Kidney (tissue), 14 donors: ENCODE results near the gene PTX3. TPM values are rescaled to one million over a fixed set of nuclear protein-coding genes. Genes with fewer than 3 reads are reported as not detected.

Experiments used
- DNase-seq, 5 donors: peaks; one replicate each; pipeline ENCODE4 v3.0.0-alpha.2; 2013 to 2020
- FAIRE-seq: peaks from 2 replicates; lab custom pipeline; 2012; peaks lifted over from hg19 to GRCh38; lab: Jason Lieb, UNC
- H3K27ac ChIP-seq, 2 donors: one replicate each; pipeline ENCODE4 v1.7.0; 2013; ENCODE audit warnings: low read depth in 2 of 2, low read length in 2 of 2, inconsistent platforms in 1 of 2
- H3K27me3 ChIP-seq: one replicate; pipeline ENCODE4 v1.7.1; 2013; ENCODE audit warnings: low read length, inconsistent platforms; ENCODE audit not compliant: control insufficient read depth, insufficient read depth
- H3K36me3 ChIP-seq, 3 donors: one replicate each; pipeline versions ENCODE4 v1.7.0 to v1.7.1; 2013; ENCODE audit warnings: low read length in 3 of 3, control low read depth in 1 of 3, inconsistent platforms in 1 of 3; ENCODE audit not compliant: insufficient read depth in 3 of 3, control insufficient read depth in 2 of 3
- H3K4me1 ChIP-seq, 3 donors: one replicate each; pipeline versions ENCODE4 v1.7.0 to v1.7.1; 2013; ENCODE audit warnings: low read length in 3 of 3, inconsistent platforms in 1 of 3, low read depth in 1 of 3; ENCODE audit not compliant: control insufficient read depth in 2 of 3, insufficient read depth in 2 of 3
- H3K4me3 ChIP-seq, 3 donors: one replicate each; pipeline versions ENCODE4 v1.7.0 to v1.8.1; 2013; ENCODE audit warnings: low read length in 3 of 3, control low read depth in 1 of 3, inconsistent platforms in 1 of 3
- H3K9ac ChIP-seq, 3 donors: one replicate each; pipeline versions ENCODE4 v1.7.0 to v1.7.1; 2013; ENCODE audit warnings: low read length in 3 of 3, control low read depth in 1 of 3, inconsistent platforms in 1 of 3
- H3K9me3 ChIP-seq, 3 donors: one replicate each; pipeline versions ENCODE4 v1.7.0 to v1.7.1; 2013; ENCODE audit warnings: low read length in 3 of 3, control low read depth in 1 of 3, inconsistent platforms in 1 of 3; ENCODE audit not compliant: control insufficient read depth in 2 of 3, insufficient read depth in 1 of 3
- CTCF ChIP-seq: IDR thresholded peaks from 3 replicates; pipeline ENCODE4 v1.5.1; 2012; ENCODE audit warnings: mild to moderate bottlenecking, moderate library complexity, borderline replicate concordance; ENCODE audit not compliant: insufficient read depth; ENCODE audit errors: extremely low read depth
- intact Hi-C: fragments of 100-400 bp; cut with DNase I; formaldehyde crosslinking; loops from one replicate; pipeline ENCODE4 v1.11.1; 2022
- polyA plus RNA-seq: library from polyadenylated mRNA; stranded (reverse); fragments of 350-450 nt; fragmentation: Illumina TruSeq; extraction: RNeasy Lipid Tissue Mini Kit (QIAGEN cat#74804); gene quantifications from one replicate; pipeline ENCODE4 v1.2.3, GENCODE V29; 2014; ENCODE audit warnings: low read depth, low replicate concordance; ENCODE audit not compliant: insufficient read depth
- total RNA-seq: library from RNA; stranded (reverse); fragmentation: NEBNext Ultra II Directional; extraction: Animal tissue kit (Norgen Biotek cat#: 25700); gene quantifications from one replicate; pipeline ENCODE4 v1.2.1, GENCODE V29; 2021
- donor health status: control.
- donor health status: control.
- donor health status: control.
- donor health status: control.
- donor health status: control.
- donor health status: DM: yes; HTN: yes; CAD: no.
- donor health status: Normal renal cell carcinoma (clear cell type).

PTX3 gene
- total and polyA plus RNA-seq, 2 donors from 2014 or later = 0.45 to 2.7 TPM

DNA sequence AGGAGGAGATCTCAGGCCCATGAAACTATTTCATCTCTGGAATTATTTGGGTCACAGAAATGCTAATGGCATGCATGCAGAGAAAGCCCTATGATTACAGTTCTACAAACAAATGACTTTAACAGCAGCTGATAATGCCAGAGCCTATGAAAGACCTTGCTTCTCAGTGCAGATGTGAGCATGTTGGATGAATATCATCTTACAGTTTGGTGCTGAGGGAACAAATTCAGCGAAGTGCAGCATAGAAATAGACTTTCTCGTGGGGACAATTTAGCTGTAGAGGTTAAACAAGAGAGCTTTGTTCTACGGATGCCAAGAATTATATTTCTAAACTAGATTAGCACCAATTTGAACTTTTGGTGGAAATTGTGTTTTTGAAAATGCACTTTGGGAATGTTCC, 27.7 kb downstream of the PTX3 start:
- H3K4me1 ChIP-seq = peaks cover 0 to 2% (median 0%) of the 10 kb centered on the region in 3 donors
- FAIRE-seq = no peak
- H3K27me3 ChIP-seq = no peaks in the 10 kb centered on the region
- TF ChIP-seq CTCF = no peak
- no peaks in the 10 kb centered on the region for H3K9me3 ChIP-seq
- H3K4me3 ChIP-seq = no peak overlapping the region
- intact Hi-C loops = no loop called here
- H3K9ac ChIP-seq = no peak overlapping the region
- no peak overlapping the region for H3K27ac ChIP-seq
- peak in 1 of 5 donors; percentile 7 for DNase-seq
- no peaks in the 10 kb centered on the region for H3K36me3 ChIP-seq

DNA sequence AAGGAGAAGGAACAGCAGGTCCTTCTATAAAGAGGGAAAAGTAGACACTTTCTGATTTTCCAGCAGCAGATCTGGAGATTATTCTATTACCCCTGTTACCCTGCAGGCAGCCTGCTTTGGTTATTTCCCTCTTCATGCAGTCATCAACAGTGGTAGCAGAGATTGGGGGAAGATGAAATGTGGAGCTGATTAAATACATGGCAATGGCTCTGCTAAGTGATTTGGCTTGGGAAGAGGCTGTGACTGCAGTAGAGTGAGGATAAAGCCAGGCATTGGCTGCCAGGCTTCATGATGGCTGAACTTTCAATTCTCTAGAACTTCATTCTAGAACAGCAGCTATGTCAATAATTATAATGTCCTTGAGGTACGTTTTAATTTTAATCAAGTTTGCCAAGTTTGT, 29.1 kb downstream of the PTX3 start:
- no peaks in the 10 kb centered on the region for H3K27me3 ChIP-seq
- FAIRE-seq (no peak), DNase-seq (no peak)
- no peak overlapping the region for H3K27ac ChIP-seq
- H3K36me3 ChIP-seq = no peaks in the 10 kb centered on the region
- H3K4me1 ChIP-seq = peaks cover 0 to 7% (median 0%) of the 10 kb centered on the region in 3 donors
- no peak overlapping the region for H3K9ac ChIP-seq
- intact Hi-C loops = no loop called here
- no peaks in the 10 kb centered on the region for H3K9me3 ChIP-seq
- no peak overlapping the region for H3K4me3 ChIP-seq
- no peak for TF ChIP-seq CTCF

- FAIRE-seq (no peak), DNase-seq (no peak)
- H3K36me3 ChIP-seq = no peaks in the 10 kb centered on the region
- H3K27ac ChIP-seq = no peak overlapping the region
- no peaks in the 10 kb centered on the region for H3K9me3 ChIP-seq
- TF ChIP-seq CTCF = no peak
- H3K9ac ChIP-seq = no peak overlapping the region
- peaks cover 0 to 7% (median 0%) of the 10 kb centered on the region in 3 donors for H3K4me1 ChIP-seq
- no peaks in the 10 kb centered on the region for H3K27me3 ChIP-seq
- H3K4me3 ChIP-seq = no peak overlapping the region
- intact Hi-C loops = no loop called here
Observed at GRCh38 chr3:157467200-157467599, 30.6 kb downstream of the PTX3 start.

DNA sequence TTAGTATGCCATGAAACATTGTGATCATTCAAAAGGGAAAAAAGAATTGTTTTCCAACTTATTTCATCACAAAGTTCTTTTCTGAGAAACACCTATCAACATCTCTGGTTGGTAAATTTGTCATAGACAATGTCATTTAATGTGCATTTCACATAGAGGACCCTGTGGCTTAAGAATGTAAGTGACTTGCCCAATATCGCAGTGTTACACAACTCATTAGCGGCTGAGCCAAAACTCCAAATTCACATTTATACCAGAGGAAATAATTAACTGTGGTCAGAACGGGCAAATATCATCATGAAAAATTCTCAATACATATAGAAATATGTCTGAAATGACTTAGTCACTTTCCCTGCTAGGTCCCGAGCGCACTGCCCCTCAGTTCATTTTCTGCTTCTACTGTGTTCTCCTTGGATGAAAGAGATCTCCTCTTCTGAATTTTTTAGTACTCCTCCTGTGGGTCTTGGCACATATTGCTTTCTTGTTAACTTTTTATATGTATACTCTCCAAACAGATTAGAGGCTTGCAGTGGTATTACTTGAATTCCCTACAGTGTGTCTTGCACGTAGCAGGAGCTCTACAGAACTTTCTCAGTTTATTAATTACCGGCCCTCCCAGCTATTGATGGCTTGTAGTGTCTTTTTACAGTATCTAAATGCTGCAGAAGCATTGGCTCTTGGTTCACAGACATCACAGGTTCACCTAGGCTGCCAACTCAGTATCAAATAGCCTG, 33.1 kb downstream of the PTX3 start:
- H3K27me3 ChIP-seq = no peaks in the 10 kb centered on the region
- intact Hi-C loops = no loop called here
- FAIRE-seq (no peak), DNase-seq (no peak)
- peaks cover 0 to 7% (median 0%) of the 10 kb centered on the region in 3 donors for H3K4me1 ChIP-seq
- H3K9ac ChIP-seq = no peak overlapping the region
- no peaks in the 10 kb centered on the region for H3K36me3 ChIP-seq
- no peak overlapping the region for H3K4me3 ChIP-seq
- TF ChIP-seq CTCF = no peak
- H3K27ac ChIP-seq = no peak overlapping the region
- H3K9me3 ChIP-seq = no peaks in the 10 kb centered on the region
